HG02973 (cell line): Measurements from ENCODE around the gene CCDC174.
"Not testable (repeated sequence)": the region's sequence is repeated elsewhere in the genome, so short reads cannot be mapped to it uniquely, and the experiment has no call there.

ENCODE experiments used
- ATAC-seq: cut with Tn5 transposase; IDR thresholded peaks from one replicate; pipeline ENCODE4 v1.9.1; 2021; ENCODE audit warnings: moderate library complexity; ENCODE audit not compliant: unreplicated experiment

CCDC174 gene

DNA sequence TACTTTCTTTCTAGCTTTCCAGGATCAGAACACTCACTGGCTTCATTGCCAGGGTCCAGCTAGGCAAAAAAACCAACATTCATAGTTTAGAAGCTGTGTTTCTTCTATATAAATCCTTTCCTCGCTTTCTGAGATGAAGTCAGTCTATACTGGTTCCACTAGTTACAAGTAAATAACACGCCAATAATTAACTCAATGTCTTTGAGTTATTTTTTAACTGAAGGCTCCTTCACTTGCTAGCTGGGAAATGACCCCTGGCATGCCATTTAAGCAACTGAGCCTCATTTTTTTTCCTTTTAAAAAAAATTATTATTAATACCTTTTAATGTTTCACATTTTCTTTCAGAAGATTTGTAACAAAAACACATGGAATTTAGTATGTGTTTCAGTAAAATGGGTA, 2.1 kb upstream of the CCDC174 start:
- ATAC-seq, result no peak

DNA sequence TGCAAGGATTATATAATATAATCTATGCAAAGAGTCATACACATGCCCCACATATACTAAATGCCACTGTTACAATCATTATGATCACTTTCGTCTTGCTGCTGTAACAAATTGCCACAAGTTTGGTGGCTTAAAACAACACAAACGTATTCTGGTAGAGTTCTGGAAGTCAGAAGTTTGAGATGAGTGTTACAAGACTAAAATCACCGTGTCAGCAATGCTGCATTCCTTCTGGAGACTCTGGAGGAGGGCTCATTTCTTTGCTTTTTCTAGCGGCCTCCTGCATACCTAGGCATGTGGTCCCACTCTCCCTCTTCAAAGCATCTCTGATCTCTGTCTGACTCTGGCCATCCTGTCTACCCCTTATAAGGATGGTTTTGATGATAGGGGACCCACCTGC, 1.4 kb upstream of the CCDC174 start:
- ATAC-seq, result no peak

DNA sequence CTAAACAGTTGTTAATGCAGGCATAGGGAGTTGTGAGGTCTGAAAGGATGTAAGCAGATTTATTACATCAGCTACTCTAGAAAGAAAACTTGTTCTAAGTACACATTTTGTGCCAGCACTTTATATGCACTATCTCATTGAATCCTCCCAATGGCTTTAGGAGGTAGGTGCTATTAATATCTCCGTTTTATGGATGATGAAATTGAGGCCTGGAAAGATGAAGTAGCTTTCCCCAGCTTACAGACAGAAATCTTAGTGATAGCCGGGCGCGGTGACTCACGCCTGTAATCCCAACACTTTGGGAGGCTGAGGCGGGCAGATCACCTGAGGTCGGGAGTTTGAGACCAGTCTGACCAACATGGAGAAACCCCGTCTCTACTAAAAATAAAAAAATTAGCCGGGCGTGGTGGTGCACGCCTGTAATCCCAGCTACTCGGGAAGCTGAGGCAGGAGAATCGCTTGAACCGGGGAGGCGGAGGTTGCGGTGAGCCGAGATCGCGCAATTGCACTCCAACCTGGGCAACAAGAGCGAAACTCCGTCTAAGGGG, 872 bp downstream of the CCDC174 start:
- not testable (repeated sequence) for ATAC-seq

DNA sequence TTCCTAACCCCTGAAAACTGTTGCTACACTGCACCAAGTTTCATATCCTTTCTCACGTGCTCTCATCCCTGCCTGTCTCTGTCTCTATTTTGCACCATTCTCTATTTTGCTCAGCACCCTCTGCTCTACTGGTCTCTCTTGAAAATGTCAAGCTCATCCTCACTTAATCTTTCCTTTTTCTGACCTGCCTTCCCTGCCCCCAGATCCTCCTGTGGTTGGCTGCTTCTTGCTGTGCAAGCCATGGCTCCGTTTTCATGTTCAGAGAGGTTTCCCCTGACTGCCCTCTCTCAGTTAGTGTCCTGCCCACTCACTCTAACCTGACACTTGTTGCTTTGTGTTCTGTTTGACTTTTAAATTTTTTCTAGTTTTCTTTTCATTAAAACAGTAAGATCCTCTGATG, 6.0 kb downstream of the CCDC174 start:
- ATAC-seq, result no peak

DNA sequence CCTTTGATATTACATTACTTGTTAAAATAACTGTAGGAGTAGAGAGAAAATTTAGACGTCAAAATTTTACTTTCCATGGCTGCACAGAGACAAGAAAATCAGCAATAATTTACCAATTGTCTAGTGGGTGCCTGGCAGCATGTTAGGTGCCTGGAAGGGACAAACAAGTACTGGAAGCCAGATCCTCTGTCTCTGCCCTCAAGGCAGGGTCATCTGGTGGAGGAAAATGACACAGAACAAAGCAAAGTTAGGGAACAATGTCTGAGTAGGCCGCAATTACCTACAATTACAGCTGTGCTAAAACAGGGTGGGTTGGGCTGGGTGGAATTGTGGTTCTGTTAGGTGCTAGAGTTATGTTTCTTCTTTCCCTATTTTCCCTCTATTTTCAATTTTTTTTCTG, 7.4 kb downstream of the CCDC174 start:
- ATAC-seq, result no peak

DNA sequence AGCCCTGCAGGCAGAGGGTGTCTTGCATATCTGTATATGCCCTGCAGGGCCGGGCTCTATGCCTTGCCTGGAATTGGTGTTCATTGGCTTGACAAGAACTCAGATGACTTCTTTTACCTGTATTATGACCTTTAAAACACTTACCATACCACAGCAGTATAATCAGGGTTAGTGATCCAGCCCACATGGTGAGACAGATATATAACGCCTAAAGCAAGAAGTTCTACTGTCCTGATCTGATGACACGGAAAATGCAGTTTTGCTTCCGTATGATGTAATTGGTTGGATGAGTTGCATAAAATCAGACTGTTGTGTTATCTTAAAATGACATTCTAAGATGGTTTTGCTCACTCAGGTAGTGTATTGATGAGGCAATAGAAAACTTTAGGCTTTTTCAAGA, 9.4 kb downstream of the CCDC174 start:
- ATAC-seq, result no peak

DNA sequence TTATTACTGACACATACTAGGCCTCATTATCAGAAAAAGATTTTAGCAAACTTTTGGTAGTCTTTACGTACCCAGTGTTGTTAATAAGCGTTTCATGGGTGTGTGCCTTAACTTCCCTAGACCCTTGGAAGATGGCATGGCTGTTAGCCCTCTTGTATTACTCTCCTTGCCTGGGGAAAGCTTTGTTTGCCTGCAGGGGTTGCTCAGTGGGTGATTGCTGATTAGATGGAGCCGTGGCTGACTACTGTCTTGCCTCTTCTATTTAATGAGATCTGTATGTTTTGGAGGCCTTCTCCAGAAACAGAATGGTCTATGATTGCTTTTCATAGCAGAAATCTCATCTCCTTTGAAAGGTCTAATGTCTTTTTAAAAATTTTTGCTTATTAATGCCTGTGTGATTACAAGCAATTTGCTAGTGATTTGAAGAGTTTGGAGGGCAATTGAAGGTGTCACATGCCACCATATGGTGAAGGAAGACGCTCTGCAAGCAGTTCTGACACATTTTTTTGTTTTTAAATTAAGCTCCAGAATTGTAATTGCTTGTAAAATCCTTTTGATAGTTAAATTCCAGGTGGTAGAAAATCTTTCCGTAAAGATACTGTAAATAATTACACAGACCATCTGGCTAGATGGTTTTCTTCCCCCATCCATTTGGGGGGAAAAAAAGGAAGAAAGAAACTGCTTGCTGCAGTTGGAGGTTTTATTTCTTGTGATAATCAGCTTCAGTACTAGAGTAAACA, 12.0 kb downstream of the CCDC174 start:
- no peak for ATAC-seq

DNA sequence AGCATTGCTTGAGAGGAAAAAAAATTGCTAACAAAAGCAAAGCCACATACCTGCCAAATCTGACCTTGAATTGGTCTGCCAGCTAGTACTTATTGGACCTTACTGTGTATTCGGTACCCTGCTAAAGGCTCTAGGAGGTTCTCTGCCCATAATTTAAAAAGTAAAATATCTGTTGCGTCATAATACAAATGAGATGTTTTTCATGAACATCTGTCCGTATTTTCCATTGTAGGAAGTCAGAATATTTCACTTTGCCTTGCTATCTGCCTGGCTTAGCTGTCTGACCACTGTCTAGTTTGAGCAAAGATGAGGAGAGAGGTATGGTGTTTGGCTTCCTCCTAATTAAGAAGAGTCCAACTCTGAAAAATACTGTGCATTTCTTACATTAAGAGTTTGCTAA, 12.6 kb downstream of the CCDC174 start:
- ATAC-seq, result no peak

DNA sequence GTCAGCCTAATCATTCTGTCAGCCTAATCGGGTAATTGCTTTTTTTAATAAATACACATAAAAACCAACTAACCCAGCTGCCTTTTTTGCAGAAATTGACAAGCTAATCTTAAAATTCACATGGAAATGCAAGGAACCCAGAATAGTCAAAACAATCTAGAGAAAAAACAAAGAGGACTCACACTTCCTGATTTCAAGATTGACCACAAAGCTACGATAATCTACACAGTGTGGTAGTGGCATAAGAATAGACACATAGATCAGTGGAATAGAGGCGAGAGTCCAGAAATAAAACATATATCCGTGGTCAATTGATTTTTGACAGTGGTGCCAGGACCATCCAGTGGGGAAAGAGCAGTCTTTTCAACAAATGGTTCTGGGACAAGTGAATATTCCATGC, 21.0 kb downstream of the CCDC174 start:
- ATAC-seq, result no peak

DNA sequence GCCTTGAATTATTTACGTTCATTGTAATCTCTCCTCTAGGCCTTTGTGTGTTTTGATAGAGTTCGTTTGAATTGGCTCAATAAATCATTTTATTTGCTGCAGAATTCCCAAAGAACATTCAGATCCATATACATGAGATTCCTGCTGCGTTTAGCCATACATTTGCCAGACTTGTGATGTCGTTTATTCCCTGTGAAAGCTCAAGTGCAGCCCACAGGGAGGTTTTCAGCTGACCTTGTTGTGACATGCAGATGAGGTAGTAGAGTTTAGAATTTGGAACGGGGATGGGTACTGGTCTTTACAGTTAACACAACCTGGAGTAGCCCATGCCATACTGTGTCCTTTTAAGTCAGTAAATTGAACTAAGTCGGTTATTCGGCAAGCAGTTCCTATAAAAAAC, 23.3 kb downstream of the CCDC174 start, which contains the start of gene C3orf20:
Gene C3orf20, plus strand, starts transcription at position 301 of the 400 bp plus-strand sequence. CDS start 7,573 bp downstream, outside the sequence.
- ATAC-seq, result no peak

DNA sequence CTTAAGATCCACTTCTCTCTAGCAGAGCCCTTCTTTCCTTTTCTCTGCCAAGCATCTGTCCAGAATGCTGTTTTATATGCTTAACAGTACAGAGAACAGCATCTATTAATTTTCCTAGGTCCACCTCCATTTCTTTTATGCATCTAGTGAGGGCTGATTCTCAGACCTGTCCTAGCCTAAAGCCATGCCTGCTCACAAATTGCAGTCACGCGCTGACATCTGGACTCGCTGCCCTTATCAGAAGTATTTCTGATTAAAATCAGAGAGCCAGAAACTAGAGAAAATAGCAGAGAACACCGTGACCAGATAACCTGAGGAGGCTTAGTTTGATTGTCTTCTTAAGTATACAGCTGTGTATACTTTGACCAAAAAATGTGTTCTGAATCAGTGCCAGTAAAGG, 25.3 kb downstream of the CCDC174 start:
- no peak for ATAC-seq

DNA sequence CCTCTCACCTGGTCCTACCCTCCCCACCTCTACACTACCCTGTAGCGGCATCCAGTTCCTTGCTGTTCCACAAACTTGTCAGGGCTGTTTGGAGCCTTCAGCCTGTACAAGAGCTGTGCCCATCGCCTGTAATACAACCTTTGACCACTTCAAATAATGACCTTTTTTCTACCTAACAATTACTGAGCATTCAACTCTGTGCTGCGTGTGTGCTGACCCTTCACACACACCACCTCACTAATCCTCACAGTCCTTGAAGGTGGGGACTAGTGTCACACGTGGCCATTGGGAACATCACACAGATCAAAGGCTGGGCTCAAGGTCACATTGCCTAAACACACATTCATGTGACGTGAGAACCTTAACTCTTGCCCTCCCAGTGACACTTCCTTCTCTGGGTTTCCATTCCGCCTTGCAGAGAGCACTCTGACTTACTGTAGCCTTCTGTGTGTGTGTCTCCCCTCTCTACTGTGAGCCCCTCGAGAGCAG, 26.5 kb downstream of the CCDC174 start:
- ATAC-seq, result no peak

DNA sequence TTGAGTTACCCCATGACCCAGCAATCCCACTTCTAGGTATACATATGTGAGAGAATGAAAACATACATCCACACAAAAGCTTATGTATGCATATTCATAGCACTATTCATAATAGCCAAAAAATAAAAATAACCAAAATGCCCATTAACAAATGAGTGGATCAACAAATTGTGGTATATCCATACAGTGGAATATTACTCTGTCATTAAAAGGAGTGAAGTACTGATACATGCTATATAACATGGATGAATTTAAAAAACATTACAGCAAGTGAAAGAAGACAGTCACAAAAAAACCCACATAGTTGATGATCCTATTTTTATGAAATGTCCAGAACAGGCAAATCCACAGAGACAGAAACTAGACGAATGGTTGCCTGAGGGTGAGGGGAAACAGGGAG, 28.6 kb downstream of the CCDC174 start:
- ATAC-seq, result no peak

DNA sequence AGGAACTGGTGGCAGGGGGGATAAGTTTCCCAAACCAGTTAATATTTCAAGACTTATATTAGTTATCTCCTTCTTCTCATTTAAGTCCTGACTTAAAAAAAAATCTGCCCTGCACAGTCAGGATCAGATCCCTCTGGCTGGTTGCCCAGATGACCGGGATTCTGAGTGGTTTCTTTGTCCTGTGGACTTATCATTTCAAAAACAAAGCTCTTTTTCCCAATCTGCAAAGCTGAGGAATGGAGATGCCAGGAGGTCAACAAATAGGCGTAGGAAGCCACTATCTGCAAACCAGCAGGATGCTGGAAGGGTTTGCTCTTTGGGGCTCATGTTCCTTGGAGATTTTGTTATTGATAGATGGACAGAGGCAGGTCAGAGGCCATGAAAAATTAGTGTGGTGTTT, 29.2 kb downstream of the CCDC174 start:
- no peak for ATAC-seq

DNA sequence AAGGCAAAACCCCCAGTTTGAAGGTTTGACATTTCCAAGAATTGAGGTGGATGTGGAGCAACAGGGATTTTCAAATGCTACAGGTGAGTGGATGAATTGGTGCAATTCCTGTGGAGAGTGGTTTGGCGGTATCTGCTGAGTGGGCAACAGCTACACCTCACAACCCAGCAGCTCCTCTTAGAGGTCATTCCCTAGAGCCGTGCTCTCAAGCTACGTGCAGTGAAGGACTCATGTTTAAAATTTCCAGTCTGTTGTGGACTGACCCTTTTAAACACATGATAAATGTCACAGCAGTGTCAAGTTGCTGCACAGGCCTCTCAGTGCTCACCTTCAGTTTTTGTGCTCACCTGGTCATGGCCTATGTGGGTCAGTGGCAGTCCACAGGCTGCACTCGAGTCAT, 32.9 kb downstream of the CCDC174 start:
- ATAC-seq, result no peak

DNA sequence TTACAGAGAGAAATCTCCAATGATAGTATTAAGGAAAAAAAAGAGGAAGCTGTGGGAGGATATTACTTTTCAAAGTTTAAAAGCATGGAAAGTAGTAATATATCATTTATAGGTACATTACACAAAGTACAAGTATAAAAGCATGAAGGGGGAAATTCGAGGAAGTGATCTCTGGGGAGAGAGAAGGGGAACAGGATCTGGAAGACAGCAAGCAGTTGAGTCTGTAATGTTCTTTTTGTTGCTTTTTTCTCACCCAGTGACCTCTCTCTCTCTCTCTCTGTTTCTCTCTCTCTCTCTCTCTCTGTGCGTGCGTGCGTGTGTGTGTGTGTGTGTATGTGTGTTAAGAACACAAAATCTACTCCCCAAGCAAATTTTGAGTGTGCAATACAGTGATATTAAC, 33.6 kb downstream of the CCDC174 start:
- no peak for ATAC-seq

DNA sequence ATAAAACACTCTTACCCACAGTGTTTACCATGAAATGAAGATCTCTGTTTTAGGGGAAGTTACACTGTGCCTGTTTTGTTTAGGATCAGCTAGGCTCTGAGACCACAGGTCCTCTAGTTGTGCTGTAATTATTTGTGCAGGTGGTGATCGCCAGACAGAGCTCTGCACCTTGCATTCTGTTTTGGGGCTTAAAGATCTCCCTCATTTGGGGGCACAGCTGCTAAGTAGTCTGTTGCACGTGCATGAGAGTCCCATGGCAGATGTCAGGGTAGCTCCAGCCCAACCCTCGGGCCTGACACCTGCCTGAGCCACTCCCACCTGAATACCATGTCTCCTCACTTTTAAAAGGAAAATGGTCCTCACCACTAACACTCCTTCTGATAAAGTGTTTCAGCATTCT, 35.8 kb downstream of the CCDC174 start:
- no peak for ATAC-seq

DNA sequence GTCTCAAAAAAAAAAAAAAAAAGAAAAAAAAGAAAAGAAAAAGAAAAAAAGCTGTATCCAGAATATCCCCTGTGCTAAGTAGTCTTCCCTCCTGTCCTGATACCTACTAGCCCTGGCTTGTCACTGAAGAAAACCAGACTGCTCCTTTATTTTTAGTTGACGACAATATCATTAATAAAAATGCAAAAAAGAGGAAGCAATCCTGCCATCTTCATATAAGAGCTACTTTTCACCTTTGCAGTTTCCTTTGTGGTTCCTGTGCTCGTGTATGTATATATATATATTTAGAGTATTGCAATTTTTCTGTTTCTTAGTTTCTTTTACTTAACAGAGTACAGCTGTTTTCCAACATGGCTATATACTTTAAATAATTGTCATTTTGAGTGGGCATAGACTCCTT, 37.0 kb downstream of the CCDC174 start:
- peak; percentile 37 for ATAC-seq

DNA sequence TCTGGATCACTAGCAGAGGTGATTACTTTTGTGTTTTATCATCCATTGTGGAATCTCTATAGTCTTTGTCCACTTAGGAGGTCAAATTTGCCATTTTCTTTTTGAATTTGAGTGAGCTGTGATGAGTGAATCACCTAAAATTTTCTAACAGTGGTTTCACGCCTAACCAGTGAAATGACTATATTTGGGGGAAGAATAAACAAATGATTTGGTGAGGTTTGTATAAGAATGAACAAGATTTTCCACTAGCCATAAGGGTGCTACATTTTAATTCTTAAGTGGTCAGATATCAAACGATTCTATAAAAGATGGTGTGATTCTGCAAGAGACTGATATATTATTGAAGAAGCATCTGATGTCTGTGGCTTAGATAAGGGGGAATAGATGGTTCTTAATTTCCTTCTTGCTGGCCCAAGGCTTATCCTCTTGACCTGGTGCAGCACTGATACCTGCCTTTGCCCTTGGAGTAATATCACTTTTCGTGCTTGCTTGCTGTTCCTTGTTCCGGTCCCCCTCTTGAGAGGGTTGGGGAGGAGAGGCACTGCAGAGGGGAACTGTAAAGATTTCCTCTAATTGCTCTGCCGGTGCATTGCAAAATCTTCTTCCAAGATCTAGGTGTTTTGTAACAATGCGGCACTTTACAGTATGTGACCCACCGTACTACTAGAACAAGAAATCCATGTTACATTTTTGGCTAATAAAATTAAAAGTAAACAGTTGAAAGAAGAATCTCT, 37.9 kb downstream of the CCDC174 start:
- ATAC-seq, result no peak

DNA sequence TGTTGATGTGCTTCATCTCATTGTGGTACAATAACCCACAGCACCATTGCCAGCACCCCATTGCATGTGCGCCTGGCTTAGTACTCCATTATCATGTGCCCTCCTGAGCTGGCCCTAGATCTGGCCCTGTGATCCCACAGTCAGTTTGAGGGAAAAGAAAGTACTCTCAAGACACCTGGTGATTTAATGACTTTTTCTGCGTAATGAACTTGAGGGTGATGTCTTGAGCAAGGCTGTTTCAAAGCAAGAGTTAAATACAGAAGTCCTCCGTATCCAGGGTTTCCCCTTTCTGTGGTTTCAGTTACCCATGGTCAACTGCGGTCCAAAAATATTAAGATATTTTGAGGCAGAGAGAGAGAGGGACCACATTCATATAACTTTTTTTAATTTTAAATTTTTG, 39.7 kb downstream of the CCDC174 start:
- ATAC-seq, result no peak

DNA sequence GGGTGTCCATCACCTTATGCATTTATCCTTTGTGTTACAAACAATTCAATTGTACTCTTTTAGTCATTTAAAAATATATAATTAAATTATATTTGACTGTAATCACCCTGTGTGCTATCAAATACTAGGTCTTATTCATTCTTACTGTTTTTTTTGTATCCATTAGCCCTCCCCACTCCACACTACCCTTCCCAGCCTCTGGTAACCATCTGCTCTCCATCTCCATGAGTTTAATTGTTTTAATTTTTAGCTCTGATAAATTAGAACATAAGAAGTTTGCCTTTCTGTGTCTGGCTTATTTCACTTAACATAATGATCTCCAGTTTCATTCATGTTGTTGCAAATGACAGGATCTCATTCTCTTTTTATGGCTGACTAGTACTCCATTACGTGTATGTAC, 40.2 kb downstream of the CCDC174 start:
- no peak for ATAC-seq

DNA sequence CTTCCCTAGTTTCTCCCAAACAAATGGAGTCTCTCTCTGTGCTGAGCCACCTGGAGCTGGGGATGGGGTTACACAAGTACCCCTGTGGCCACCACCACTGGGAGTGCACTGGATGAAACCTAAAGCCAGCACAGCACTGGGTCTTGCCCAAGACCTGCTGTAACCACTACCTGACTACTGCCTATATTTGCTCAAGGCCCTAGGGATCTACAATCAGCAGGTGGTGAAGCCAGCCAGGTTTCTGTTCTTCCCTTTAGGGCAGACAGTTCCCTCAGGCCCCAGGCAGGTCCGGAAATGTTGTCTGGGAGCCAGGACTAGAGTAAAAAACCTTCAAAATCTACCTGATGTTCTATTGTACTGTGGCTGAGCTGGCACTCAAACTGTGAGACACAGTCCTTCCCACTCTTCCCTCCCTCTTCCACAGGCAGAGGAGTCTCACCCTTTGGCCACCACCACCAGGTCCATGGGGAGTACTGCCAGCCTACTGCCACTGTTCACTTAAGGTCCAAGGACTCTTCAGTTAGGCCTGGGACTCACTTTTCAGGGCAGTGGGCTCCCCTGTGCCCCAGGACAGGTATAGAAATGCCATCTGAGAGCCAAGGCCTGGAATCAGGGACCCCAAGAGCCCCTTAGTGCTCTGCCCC, 47.2 kb downstream of the CCDC174 start:
- ATAC-seq, result no peak
